HG03342 (cell line): ENCODE results near the gene PEG3.

Source experiments
- ATAC-seq: cut with Tn5 transposase; IDR thresholded peaks from one replicate; pipeline ENCODE4 v1.9.1; 2021; ENCODE audit warnings: mild to moderate bottlenecking, moderate library complexity; ENCODE audit not compliant: unreplicated experiment

PEG3 gene

DNA sequence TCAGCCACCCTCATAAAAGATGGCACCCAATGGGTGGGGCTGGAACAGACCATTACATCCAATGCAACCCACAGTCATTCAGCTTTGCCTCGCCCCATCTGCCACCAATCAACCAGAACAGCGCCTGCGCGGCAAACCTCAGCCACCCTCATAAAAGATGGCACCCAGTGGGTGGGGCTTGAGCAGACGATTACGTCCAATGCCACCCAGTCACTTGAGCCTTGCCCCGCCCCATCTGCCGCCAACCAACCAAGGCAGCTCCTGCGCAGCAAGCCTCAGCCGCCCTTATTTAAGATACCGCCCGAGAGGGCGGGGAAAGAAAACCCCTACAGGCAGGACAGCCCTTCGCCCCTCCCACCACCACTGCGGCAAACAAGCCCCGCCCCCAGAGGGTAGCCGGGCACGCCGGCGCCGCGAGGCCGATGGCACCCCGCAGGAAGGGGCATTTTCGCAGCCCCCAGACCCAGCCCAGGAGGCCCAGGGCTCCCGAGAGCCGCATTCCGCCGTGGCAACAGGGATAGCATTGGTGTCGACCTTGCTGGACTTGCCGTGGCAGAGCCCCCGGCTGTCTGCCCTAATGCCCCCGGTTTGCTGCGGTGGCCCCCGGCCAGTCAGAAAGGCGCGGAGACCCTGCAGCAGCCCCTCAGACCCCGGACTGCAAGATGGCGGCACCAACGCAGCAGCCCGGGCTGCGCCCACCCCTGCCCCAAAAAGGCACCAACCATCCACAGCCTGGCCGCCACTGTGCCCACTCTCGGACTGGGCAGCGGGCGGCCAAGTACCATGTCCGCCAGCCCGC lies 675 bp downstream of the PEG3 start:
- ATAC-seq, result no peak

DNA sequence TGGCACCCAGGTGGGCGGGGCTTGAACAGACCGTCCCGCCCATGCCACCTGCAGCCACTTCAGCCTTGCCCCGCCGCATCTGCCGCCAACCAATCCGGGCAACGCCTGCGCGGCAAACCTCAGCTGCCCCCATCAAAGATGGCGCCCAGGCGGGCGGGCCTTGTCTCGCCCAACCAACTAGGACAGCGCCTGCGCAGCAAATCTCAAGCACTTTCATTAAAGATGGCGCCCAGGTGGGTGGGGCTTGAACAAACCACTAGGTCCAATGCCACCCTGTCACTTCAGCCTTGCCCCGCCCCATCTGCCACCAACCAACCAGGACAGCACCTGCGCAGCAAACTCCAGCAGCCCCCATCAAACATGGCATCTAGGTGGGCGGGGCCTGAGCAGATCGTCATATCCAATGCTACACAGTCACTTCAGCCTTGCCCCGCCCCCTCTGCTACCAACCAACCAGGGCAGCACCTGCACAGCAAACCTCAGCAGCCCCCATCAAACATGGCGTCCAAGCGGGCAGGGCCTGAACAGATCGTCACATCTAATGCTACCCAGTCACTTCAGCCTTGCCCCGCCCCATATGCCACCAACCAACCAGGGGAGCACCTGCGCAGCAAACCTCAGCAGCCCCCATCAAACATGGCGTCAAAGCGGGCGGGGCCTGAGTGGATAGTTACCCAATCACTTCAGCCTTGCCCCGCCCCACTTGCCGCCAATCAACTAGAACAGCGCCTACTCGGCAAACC lies 1.4 kb downstream of the PEG3 start:
- no peak for ATAC-seq

DNA sequence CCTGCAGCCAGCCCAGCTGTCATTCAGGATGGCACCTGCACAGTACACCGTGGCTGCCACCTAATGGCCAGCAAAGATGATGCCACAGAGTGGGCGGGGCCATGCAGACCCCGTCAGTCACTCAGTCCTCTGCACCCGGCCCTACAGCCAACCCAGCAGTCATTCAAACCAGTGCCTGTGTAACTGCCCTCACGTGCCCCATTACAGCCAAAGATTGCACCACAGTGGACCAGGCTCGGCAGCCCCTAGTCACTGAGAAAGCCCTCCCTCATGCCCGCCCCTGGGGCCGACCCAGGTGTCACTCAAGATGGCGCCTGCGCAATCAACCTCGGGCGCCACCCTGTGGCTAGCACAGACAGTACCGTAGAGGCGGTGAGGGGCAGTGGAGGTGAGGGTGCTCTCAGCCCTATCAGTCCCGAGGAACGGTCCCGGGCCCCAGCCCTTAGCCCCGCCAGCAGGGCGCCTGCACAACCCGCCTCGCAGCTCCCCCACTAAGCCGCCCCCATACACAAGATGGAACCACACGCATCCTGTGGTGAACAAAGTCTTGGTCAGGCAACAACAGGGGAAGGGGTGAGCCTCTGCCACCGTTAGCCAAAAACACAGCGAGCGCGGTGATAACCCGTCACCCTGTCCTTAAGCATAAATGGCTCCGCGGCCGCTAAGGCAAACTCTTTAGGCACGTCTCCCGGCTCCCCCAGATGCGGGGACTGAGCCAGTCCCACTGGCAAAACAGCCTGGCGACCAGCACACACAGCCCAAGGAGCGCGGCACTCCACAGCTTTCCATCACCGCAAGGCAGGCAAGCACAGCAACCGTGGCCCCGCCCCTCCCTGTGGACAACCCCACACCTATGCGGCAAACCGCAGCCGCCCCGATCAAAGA lies 2.3 kb downstream of the PEG3 start:
- no peak for ATAC-seq

DNA sequence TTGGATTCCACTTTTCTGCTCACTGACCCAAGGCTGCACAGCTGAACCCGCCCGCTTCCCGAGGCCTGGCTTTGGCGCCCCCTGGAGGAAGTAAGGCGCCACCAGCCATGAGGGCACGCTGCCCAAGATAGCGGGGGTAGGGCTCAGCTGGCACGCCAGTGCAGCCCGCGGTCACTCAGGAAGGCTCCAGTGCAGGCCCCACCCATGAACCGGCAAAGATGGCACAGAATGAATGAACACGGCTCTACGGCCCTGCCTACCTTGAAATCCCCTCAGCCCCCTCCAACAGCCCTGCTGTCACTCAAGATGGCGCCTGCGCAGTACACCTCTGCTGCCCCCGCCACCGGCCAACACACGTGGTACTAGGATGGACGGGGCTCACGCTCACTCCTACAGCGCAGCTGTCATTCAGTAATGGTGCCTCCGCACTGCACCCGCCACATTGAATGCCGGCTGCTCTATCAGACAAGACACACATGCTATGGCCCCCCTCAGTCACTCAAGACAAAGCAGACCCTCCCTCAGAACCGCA lies 3.0 kb downstream of the PEG3 start:
- no peak for ATAC-seq

DNA sequence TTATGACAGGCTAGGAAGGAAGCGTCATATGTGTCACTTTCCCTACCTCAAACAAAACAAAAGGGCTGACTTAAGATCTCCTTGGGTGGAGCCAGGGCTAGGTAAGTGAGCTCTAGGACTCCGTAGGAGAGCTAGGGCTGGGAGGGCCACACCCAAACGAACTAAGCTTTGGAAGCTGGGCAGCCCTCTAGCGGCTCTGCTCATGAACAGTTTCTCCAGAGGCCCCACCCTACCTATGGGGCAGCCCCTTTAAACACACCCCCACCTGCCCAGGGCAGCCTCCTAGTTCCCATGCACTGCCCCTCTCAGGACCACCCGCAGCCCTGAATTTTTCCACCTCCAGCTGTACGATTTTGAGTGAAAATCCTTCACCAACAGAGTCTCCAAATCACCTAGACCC lies 3.5 kb downstream of the PEG3 start:
- ATAC-seq, result no peak

DNA sequence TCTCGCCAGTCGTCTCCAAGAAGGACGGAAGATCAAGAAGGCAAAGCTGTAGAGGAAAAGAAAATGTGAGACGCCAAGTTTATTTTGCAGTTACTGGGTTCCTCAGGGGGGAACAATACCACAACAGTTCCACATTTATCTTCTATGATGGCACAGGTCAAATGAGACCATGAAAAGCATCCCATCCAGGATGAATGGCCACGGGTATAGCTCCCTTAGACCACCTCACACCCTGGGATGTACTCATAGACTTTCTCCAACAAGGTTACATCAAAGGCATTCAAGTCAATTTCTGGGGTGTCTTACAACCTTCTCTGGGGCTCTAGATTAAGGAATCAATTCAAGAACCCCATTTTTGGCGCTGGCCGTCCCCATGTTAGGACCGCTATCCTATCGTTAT lies 4.5 kb downstream of the PEG3 start:
- no peak for ATAC-seq

DNA sequence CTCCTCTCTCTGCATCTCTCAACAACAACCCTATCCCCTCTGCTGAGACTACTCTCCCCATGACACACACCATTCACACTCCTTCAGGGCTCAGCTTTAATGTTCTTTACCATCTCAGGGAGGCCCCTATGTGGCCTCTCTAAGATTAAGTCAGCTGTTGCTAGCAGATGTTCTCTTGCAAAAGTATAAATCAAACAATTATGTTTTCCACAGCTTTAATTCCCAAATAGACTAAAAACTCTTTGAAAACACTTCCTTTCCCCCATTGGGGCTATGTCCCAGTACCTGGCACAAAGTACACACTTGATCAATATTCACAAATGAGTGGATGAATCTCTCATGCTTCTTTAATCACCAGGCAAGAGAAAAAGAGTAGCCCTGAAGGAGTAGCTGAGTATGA lies 5.1 kb downstream of the PEG3 start:
- ATAC-seq, result no peak

DNA sequence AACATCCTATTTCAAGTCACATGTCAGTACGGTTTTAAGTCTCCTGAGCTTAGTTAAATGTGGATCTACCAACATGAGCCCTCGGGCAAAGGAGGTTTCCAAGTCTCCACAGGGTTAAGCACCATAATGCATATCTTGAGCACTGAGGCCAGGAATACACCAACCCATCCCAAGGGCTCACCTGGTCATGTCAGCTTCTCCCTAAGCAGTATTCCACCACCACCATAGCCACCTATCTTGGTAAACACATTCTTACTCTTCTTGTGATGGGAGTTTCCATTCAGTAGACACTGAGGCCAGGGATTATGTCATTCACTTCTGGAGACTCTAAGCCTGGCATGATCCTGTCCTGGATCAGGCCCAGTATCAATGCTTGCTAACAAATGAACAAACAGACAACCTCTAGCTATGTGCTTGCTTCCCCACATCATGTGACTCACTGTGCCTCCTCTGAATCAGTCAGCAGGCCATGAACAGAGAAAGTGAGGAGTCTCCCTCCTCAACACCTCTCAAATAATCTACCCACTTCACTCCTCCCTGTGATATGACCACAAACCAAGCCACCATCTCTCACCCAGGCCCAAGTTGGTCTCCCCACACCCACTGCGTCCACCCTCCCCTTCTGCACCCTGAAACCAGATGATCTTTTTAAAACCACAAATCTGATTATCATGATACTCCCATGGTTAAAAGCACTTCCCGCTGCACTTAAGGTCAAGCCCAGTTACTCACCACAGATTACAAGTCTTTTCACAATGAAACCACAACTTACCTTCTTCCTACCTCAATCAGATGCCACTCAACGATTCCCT lies 5.8 kb downstream of the PEG3 start:
- no peak for ATAC-seq

DNA sequence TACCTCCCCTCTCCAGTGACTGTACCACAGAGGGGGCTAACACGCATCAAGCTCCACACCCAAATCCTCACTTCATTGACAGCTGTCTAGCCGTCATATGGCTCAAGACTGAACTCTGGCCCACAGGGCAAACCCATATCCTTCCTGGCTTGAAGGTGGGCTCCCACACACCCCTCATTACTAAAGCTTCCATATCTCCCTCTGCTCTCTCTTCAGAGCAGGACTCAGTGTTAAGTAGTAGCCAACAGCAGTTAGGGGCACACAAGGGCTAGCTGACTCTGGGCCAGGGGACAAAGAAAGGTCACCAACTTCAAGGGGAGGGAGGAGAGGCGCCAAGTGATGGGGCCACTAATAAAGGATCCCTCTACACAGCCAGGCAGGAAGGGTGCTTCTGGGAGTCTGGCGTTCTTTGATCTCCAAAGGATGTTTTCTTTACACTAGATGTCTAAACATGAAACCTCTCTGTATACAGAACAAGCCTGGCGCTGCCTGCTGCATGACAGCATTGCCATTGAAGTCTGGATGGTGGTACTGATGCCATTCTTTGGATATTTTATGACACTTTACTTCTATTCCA lies 8.1 kb downstream of the PEG3 start:
- no peak for ATAC-seq

DNA sequence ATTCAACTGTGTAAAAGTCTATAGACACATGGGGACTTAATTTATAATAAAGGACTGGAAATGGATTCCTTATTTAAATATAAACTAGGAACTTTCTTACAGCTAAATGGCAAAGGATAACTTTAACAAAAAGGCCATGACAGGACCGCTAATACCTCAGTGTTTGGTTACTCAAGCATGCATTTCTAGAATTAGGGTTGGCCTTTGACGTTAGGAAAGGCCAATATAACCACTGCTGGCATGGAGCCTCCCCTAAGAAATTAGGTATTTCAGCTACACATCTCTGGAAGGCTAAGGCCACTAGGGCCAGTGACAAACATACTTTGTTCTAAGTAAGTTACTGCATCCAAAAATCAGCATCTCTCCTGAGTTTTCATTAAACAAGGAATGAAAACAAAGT lies 9.3 kb downstream of the PEG3 start:
- no peak for ATAC-seq

DNA sequence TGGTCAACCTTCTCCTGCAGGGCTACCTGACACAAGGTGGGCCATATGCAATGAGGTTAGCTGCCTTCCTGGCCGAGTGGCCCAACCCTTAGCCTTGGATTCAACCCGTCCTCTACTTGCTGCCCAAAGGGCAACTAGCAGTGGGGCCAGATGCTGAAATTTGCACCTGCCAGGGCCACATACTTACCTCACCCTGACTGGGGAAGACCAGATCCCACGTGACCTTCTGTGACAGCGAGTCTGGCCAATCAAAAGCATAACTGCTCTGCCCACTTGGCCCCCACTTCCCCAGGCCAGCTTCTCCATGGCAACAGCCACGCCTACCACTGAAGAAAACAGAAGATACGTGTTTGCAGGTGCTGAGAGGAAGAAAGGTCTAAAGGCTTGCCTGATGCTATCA lies 10.9 kb downstream of the PEG3 start:
- no peak for ATAC-seq

DNA sequence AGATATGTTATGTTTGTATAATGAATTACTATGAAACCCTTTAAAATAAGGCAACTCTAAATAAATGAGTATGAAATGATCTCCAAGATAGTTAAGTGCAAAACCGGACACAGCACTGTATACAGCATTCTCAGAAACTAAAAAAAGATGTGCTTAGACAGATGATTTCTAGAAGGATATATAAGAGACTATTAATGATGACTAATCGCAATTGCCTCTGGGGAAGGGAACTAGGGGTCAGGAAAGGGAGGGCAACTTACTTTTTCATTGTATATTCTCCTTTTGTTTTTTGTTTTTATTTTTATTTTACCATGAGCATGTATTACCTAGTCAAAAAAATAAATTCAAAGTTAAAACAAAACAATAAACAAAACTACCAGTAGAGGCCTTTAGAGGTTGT lies 12.8 kb downstream of the PEG3 start:
- ATAC-seq, result no peak

DNA sequence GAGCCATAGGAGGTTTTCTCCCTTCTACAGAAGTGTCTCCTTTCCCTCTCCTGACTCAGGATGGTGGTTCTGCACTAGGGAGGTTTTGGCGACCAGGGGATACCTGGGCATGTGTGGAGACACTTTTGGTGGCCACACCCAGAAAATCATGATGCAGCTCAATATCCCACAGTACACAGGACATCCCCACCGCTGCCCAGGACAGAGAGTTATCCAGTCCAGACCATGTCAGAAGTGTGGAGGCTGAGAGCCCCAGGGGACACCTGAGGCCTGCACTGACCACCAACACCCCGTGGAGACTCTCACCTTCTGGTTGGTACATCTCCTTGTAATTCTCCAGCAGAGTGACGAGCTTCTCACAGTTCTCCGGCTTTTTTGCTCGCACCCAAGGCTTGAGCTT lies 16.6 kb downstream of the PEG3 start:
- no peak for ATAC-seq

DNA sequence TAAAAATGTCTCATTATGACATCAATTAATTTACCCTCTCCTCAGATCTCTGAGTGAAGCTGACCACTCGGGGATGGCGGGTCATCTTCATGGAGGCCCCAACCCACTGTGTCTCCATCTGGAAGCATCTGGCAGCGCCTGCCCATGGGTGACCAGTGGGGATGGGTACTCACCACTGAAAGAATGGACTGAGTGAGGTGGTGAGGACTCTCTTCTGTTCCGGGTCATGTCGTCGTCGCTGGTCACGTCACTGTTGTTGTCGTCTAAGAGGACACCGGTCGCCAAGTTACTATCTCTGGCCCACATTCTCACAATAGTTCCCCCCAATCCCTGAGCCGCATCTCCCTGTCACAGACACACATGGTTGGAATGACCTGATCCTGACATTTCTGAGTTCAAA lies 17.1 kb downstream of the PEG3 start:
- ATAC-seq, result no peak

DNA sequence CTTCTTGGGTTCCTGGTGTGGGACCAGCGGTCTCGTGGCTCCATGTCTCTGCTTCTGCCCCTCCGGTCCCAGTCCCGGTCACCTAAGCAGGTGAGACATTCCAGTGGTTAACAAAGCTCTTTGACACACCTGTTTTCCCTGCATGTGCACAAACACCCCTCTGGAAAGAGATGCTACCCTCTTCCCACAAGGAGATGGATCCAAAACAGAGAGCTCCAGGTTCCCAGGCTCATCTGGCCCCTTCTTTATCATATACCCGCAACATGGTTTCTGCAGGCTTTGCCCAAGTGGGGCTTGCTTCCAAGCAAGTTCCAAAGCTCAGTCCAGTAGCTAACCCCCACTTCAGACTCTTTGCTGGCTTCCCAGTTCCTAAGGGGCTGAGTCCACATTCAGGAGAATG lies 17.8 kb downstream of the PEG3 start:
- ATAC-seq, result no peak

DNA sequence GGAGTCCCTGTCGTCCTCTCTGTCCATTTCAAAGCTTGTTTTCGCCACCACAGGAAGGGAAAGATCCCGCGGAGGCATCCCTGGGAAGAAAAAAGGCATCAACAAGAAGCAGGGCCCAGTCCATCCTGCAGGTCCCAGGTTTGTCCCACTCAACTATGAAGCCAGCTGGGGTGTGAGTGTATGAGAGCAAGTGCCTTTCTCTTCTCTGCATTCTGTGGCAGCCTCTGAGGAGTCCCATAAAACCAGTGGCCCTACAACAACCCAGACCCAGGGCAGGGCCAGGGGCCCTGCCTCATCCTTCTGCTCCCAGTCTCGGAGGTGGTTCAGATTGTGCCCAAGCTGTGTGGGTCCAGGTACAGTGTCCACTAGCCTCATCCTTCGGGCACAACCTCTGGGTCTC lies 18.9 kb downstream of the PEG3 start:
- no peak for ATAC-seq

DNA sequence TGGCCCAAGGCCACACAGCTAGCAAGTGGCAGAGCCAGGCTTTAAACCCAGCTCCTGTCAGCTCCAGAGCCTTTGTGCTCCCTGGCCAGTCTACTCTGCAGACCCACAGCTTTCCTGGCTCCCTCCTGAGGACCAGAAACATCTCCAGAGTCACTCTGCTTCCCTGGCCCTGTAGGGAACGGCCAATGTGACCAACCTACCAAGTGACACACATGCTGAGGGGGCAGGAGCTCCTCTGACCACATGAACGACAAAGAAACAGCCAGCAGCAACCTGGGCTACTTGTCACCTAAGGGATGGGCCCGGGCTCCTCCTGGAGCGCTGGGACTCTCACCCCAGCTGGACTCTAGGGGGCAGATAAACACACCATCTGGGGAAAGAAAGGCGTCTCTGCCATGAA lies 19.3 kb downstream of the PEG3 start:
- ATAC-seq, result no peak

DNA sequence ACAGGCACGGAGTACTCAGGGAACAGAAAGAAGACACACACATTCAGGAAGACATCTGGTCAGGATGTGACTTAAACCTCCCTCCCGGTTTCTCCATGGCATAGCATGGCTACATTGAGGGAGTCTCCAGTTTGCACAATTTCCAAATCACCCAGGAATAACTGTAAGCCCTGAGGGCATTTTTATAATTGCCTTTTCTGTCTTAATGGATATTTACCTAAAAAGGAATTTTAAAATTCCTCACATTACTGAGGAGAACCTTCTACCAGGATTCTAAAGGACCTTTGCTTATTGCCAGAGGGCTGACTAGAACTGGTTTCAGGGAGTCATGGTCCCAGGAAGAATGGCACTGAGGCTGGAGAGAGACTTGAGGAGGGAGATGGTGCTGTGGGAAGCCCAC lies 21.4 kb downstream of the PEG3 start:
- ATAC-seq, result no peak

DNA sequence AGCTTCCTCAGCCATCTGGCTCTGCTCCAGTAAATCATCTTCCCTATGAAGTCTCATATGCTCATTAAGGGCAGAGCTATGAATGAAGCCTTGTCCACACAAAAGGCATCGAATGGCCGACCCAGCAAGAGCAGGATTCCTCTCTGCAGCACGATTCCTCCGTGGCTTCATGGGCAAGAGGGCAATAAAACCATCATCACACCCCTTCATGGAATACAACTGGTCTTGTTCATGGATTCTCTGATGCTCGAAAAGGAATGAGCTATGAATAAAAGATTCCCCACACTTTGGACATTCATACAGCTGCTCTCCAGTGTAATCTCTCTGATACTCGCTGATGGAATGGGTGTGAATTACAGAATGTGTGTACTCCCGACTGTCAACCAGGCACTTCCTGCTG lies 25.9 kb downstream of the PEG3 start:
- ATAC-seq, result no peak

DNA sequence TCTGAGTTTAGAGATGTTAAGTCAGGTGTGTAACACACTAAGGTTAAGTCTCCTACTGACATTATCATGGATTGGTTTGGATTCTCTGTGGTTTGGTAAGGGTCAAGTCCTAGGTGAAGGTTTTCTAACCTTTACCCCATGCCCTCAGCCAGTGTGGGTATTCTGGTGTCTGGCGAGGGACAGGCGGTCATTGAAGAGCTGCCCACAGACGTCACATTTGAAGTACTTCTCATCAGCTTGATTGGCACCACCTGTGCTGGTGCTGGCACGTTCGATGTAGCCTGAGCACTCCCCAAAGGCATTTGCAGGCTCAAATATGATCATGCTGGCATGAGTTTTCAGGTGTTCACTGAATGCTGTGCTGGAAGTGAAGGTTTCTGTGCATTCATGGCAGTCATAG lies 27.0 kb downstream of the PEG3 start:
- no peak for ATAC-seq
